Mesothelial cell of epicardium (in vitro differentiated cells): ENCODE data around the gene DMRTB1. TPM values are rescaled to one million over a fixed set of nuclear protein-coding genes. Genes with fewer than 3 reads are reported as not detected.

Experiments used
- DNase-seq, 2 experiments: peaks; one replicate each; pipeline ENCODE4 v3.0.0; 2021; ENCODE audit warnings: low spot score in 2 of 2; ENCODE audit not compliant: unreplicated experiment in 2 of 2
- H3K27ac Mint-ChIP-seq: 2 replicates; pipeline ENCODE4 v1.8.0; 2021; ENCODE audit warnings: mixed read lengths
- H3K27me3 Mint-ChIP-seq: 2 replicates; pipeline ENCODE4 v1.8.0; 2021; ENCODE audit warnings: low read depth, mixed read lengths
- H3K36me3 Mint-ChIP-seq: 2 replicates; pipeline ENCODE4 v1.8.0; 2021; ENCODE audit warnings: mixed read lengths
- H3K4me1 Mint-ChIP-seq: 2 replicates; pipeline ENCODE4 v1.8.0; 2021; ENCODE audit warnings: mixed read lengths
- H3K4me3 Mint-ChIP-seq: 2 replicates; pipeline ENCODE4 v1.8.0; 2021; ENCODE audit warnings: mild to moderate bottlenecking, moderate library complexity, mixed read lengths
- H3K9me3 Mint-ChIP-seq: 2 replicates; pipeline ENCODE4 v1.8.0; 2021; ENCODE audit warnings: mixed read lengths
- total RNA-seq: library from RNA; stranded (reverse); gene quantifications from 3 replicates; pipeline ENCODE4 v1.2.1, GENCODE V29; 2021
- TF ChIP-seq, protein P1 (sequence below): fragments of 200-600 bp; sonication (generic); IDR thresholded peaks from one replicate; pipeline ENCODE4 v1.5.0; 2021; ENCODE audit warnings: antibody characterized with exemption; ENCODE audit not compliant: unreplicated experiment

DMRTB1 gene
- total RNA-seq, 1 donor from 2014 or later = not detected

DNA sequence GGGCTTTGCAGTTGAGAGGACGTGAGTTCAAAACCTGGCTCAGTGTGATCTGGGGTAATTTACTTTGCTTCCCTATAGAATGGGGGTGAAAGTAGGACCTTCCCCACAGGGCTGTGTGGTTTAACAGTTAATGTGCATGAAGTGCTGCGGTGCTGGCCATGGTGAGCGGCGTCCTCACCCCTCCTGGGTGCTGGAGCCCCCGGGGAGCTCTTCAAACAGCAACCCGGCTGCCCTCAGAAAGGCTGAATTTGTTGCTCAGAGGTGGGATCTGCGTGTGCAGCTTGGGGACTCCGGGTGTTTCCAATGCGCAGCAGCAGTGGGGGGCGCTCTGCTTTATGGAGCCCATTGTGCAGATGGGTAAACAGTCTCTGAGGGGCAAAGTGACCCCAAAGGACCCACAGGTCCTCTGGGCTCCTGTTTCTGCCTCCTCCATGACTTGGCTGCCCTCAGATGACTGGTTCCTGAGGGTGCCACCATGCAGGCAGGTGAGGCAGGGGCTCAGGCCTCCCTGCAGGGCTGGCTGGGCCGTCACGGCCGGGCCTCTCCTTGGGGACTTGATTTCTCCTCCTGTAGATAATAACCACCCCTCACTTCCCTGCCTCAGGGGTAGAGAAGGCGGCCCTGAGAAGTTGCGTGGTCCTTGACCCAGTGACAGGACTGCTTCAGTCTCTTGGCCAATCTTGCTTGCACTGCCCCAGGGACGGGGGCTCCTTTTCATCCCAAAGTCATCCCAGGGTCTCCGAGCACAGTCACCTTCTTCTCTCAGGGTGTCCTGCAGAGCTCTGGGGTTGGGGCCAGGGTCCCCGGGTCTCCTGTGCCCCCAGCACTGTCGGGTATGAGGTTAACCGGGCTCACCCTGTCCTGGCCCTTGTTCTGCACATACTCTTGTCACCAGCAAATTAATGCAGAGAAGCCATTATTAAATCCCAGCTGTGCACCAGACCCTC is 40.3 kb downstream of the DMRTB1 start:
- Mint-ChIP-seq H3K4me1 (peaks cover 20% of the 10 kb centered on the region), H3K36me3 (no peaks in the 10 kb centered on the region), H3K27ac (no peak overlapping the region), H3K9me3 (no peaks in the 10 kb centered on the region), H3K4me3 (no peak overlapping the region), H3K27me3 (peaks cover 40% of the 10 kb centered on the region)
- TF ChIP-seq, protein P1, sequence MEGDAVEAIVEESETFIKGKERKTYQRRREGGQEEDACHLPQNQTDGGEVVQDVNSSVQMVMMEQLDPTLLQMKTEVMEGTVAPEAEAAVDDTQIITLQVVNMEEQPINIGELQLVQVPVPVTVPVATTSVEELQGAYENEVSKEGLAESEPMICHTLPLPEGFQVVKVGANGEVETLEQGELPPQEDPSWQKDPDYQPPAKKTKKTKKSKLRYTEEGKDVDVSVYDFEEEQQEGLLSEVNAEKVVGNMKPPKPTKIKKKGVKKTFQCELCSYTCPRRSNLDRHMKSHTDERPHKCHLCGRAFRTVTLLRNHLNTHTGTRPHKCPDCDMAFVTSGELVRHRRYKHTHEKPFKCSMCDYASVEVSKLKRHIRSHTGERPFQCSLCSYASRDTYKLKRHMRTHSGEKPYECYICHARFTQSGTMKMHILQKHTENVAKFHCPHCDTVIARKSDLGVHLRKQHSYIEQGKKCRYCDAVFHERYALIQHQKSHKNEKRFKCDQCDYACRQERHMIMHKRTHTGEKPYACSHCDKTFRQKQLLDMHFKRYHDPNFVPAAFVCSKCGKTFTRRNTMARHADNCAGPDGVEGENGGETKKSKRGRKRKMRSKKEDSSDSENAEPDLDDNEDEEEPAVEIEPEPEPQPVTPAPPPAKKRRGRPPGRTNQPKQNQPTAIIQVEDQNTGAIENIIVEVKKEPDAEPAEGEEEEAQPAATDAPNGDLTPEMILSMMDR = no peak
- no peak for DNase-seq

DNA sequence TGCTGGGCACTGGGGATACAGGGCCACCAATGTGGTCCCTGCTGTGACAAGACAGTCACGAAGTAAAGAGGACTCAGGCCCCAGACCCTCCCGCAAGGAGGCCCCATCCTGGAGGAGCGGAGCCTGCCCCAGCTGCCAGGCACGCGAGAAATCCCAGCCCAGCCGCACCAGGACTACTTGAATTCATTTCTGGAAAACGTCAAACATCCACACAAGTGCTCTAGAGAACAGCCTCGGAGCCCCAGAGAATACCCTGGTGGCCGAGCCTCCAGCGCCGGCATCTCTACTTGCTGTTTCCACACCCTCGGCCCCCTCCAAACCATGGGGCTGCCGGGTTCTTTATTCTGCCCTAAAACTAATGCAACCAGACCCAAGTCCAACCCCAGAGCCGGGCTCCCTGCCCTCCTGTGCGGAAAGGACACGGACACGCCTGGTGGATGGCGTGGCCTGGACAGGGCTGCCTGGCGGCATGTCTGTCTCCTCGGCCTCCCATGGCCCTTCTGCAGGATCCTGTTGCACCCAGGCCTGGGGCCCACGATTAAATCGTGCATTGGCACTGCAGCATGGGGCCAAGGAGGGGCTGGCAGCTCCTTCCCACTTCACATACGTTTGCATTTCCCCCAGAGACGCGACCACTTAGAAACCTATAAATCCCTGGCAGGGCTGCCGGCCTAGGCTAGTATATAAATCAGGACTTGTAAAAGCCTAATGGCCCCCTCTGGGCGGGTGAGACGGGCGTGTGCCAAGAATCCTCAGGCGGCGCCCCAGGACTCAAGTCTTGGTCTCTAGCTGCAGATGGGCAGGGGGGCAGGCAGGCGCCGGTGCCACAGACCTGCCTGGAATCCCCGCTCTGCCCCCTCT is 41.2 kb downstream of the DMRTB1 start:
- H3K4me3 Mint-ChIP-seq = no peak overlapping the region
- TF ChIP-seq, protein P1 = no peak
- no peak overlapping the region for H3K27ac Mint-ChIP-seq
- peaks cover 20% of the 10 kb centered on the region for H3K4me1 Mint-ChIP-seq
- no peaks in the 10 kb centered on the region for H3K9me3 Mint-ChIP-seq
- peaks cover 41% of the 10 kb centered on the region for H3K27me3 Mint-ChIP-seq
- DNase-seq = no peak
- no peaks in the 10 kb centered on the region for H3K36me3 Mint-ChIP-seq

- TF ChIP-seq, protein P1 = no peak
- DNase-seq = no peak
- Mint-ChIP-seq H3K4me1 (peaks cover 20% of the 10 kb centered on the region), H3K4me3 (no peak overlapping the region), H3K36me3 (no peaks in the 10 kb centered on the region), H3K27me3 (peaks cover 43% of the 10 kb centered on the region), H3K27ac (no peak overlapping the region), H3K9me3 (no peaks in the 10 kb centered on the region)
These were observed 42.1 kb downstream of the DMRTB1 start for GRCh38 chr1:53501065-53502005.

DNA sequence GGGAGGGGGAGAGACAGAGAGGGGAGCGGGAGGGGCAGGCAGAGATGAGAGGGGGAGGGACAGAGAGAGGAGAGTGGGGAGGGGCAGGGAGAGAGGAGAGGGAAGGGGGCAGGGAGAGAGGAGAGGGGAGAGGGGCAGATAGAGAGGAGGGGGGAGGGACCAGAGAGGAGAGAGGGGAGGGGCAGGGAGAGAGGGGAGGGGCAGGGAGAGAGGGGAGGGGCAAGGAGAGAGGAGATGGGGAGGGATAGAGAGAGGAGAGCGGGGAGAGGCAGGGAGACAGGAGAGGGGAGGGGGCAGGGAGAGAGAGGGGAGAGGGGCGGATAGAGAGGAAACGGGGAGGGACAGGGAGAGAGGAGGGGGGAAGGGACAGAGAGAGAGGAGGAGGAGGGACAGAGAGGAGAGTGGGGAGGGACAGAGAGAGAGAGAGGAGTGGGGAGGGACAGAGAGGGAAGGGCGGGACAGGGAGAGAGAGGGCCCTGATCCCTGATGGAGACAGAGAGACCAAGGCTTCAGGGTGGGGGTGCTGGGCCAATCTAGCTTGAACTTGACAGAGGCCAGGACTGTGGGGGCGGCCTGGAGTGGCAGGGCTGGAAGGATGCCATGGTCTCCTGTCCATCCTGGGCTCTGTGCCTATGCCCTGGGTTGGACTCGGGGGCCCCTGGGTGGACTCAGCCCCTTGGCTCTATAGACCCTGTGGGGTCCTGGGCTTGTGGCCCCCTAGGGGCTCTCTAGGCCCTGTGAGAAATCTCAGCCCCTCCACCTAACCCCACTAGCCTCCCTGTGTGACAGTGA is 43.6 kb downstream of the DMRTB1 start:
- TF ChIP-seq, protein P1 = no peak
- H3K4me3 Mint-ChIP-seq = no peak overlapping the region
- H3K4me1 Mint-ChIP-seq = peaks cover 20% of the 10 kb centered on the region
- H3K9me3 Mint-ChIP-seq = no peaks in the 10 kb centered on the region
- peaks cover 49% of the 10 kb centered on the region for H3K27me3 Mint-ChIP-seq
- no peaks in the 10 kb centered on the region for H3K36me3 Mint-ChIP-seq
- DNase-seq = no peak
- H3K27ac Mint-ChIP-seq = no peak overlapping the region
